ENCODE results near the gene ERCC5.
A peak's percentile ranks its signal among the peaks of the same experiment; 100 is the strongest.

ERCC5 gene

GRCh38 chr13:102909971-102910370 lies 64.1 kb downstream of the ERCC5 start:
- no peak overlapping the region for H2BK5ac ChIP-seq (ENCODE audit: low read depth, low read length, poor library complexity, severe bottlenecking)
- DNase-seq: no peak
- no peak overlapping the region for H4K8ac ChIP-seq (ENCODE audit: low read length)
- H4K91ac ChIP-seq (ENCODE audit: low read length): no peak overlapping the region
- 100% methylated on average over 2 of the region's 3 CpGs for WGBS
- no peak overlapping the region for H3K23ac ChIP-seq (ENCODE audit: low read length in 2 of 2)
- no peaks in the 10 kb centered on the region for H3K79me1 ChIP-seq (replicated peaks; ENCODE audit: low read length, poor library complexity, severe bottlenecking)
- H2BK15ac ChIP-seq (ENCODE audit: low read depth, poor library complexity, severe bottlenecking): no peak overlapping the region
- H3K4ac ChIP-seq (ENCODE audit: low read depth in 1 of 2, low read length in 2 of 2): no peak overlapping the region
- H3K4me3 ChIP-seq (ENCODE audit: insufficient read depth in 1 of 2, low read depth in 1 of 2, low read length in 2 of 2): no peak overlapping the region
- no peak overlapping the region for H2BK12ac ChIP-seq (ENCODE audit: low read length in 2 of 2)
- H2BK120ac ChIP-seq (ENCODE audit: low read depth, low read length): no peak overlapping the region
- no peak overlapping the region for H3K4me2 ChIP-seq (ENCODE audit: low read length, poor library complexity, severe bottlenecking)
- H3K36me3 ChIP-seq (ENCODE audit: control insufficient read depth in 1 of 2, insufficient read depth in 2 of 2, low read depth in 1 of 2, low read length in 2 of 2): no peaks in the 10 kb centered on the region
- H3K14ac ChIP-seq (ENCODE audit: low read length in 2 of 2): no peak overlapping the region
- no peak overlapping the region for H2AK5ac ChIP-seq (ENCODE audit: low read length, severe bottlenecking)
- H3K4me1 ChIP-seq (ENCODE audit: control insufficient read depth, insufficient read depth, low read depth, low read length): no peaks in the 10 kb centered on the region
- H3K27ac ChIP-seq (ENCODE audit: low read length, poor library complexity, severe bottlenecking): no peak overlapping the region
- H3K9ac ChIP-seq (ENCODE audit: low read length): no peak overlapping the region
- no peaks in the 10 kb centered on the region for H3K9me3 ChIP-seq (ENCODE audit: control insufficient read depth, low read length)
- peaks cover 1 to 8% of the 10 kb centered on the region in 2 experiments for H3K27me3 ChIP-seq (ENCODE audit: control insufficient read depth in 1 of 2, insufficient read depth in 1 of 2, low read length in 2 of 2)
- no peak overlapping the region for H3K18ac ChIP-seq (ENCODE audit: low read depth in 1 of 2, low read length in 2 of 2)
- H2AFZ ChIP-seq (ENCODE audit: low read depth, low read length): no peak overlapping the region

- Histone ChIP-seq H2BK120ac (ENCODE audit: low read depth, low read length) (no peak overlapping the region), H3K36me3 (ENCODE audit: control insufficient read depth in 1 of 2, insufficient read depth in 2 of 2, low read depth in 1 of 2, low read length in 2 of 2) (no peaks in the 10 kb centered on the region), H3K4ac (ENCODE audit: low read depth in 1 of 2, low read length in 2 of 2) (peak overlapping the region in 1 of 2 experiments; percentile 73), H4K8ac (ENCODE audit: low read length) (peak overlapping the region; percentile 47), H3K27me3 (ENCODE audit: control insufficient read depth in 1 of 2, insufficient read depth in 1 of 2, low read length in 2 of 2) (peaks cover 5 to 8% of the 10 kb centered on the region in 2 experiments), H2AFZ (ENCODE audit: low read depth, low read length) (no peak overlapping the region), H3K9ac (ENCODE audit: low read length) (no peak overlapping the region), H2BK5ac (ENCODE audit: low read depth, low read length, poor library complexity, severe bottlenecking) (no peak overlapping the region), H4K91ac (ENCODE audit: low read length) (no peak overlapping the region), H3K4me2 (ENCODE audit: low read length, poor library complexity, severe bottlenecking) (no peak overlapping the region), H3K27ac (ENCODE audit: low read length, poor library complexity, severe bottlenecking) (no peak overlapping the region), H2AK5ac (ENCODE audit: low read length, severe bottlenecking) (no peak overlapping the region), H3K18ac (ENCODE audit: low read depth in 1 of 2, low read length in 2 of 2) (peak overlapping the region; percentile 61 to 72), H3K14ac (ENCODE audit: low read length in 2 of 2) (no peak overlapping the region), H2BK12ac (ENCODE audit: low read length in 2 of 2) (peak overlapping the region; percentile 47 to 63), H3K23ac (ENCODE audit: low read length in 2 of 2) (no peak overlapping the region), H2BK15ac (ENCODE audit: low read depth, poor library complexity, severe bottlenecking) (no peak overlapping the region), H3K4me1 (ENCODE audit: control insufficient read depth, insufficient read depth, low read depth, low read length) (no peaks in the 10 kb centered on the region), H3K4me3 (ENCODE audit: insufficient read depth in 1 of 2, low read depth in 1 of 2, low read length in 2 of 2) (no peak overlapping the region), H3K79me1 (replicated peaks; ENCODE audit: low read length, poor library complexity, severe bottlenecking) (no peaks in the 10 kb centered on the region), H3K9me3 (ENCODE audit: control insufficient read depth, low read length) (no peaks in the 10 kb centered on the region)
- no peak for DNase-seq
- WGBS: 80% methylated on average over 6 of the region's 6 CpGs
Measured at GRCh38 chr13:102911336-102911735, 65.5 kb downstream of the ERCC5 start.

- Histone ChIP-seq H3K36me3 (ENCODE audit: control insufficient read depth in 1 of 2, insufficient read depth in 2 of 2, low read depth in 1 of 2, low read length in 2 of 2) (no peaks in the 10 kb centered on the region), H3K27ac (ENCODE audit: low read length, poor library complexity, severe bottlenecking) (no peak overlapping the region), H3K23ac (ENCODE audit: low read length in 2 of 2) (no peak overlapping the region), H3K9ac (ENCODE audit: low read length) (no peak overlapping the region), H3K79me1 (replicated peaks; ENCODE audit: low read length, poor library complexity, severe bottlenecking) (no peaks in the 10 kb centered on the region), H2BK120ac (ENCODE audit: low read depth, low read length) (no peak overlapping the region), H3K9me3 (ENCODE audit: control insufficient read depth, low read length) (no peaks in the 10 kb centered on the region), H3K4me3 (ENCODE audit: insufficient read depth in 1 of 2, low read depth in 1 of 2, low read length in 2 of 2) (no peak overlapping the region), H4K91ac (ENCODE audit: low read length) (no peak overlapping the region), H3K18ac (ENCODE audit: low read depth in 1 of 2, low read length in 2 of 2) (no peak overlapping the region), H3K4me2 (ENCODE audit: low read length, poor library complexity, severe bottlenecking) (no peak overlapping the region), H2BK12ac (ENCODE audit: low read length in 2 of 2) (peak overlapping the region in 1 of 2 experiments; percentile 10), H3K27me3 (ENCODE audit: control insufficient read depth in 1 of 2, insufficient read depth in 1 of 2, low read length in 2 of 2) (peaks cover 5 to 8% of the 10 kb centered on the region in 2 experiments), H2AK5ac (ENCODE audit: low read length, severe bottlenecking) (no peak overlapping the region), H2BK5ac (ENCODE audit: low read depth, low read length, poor library complexity, severe bottlenecking) (no peak overlapping the region), H2AFZ (ENCODE audit: low read depth, low read length) (no peak overlapping the region), H3K14ac (ENCODE audit: low read length in 2 of 2) (no peak overlapping the region), H2BK15ac (ENCODE audit: low read depth, poor library complexity, severe bottlenecking) (no peak overlapping the region), H3K4me1 (ENCODE audit: control insufficient read depth, insufficient read depth, low read depth, low read length) (no peaks in the 10 kb centered on the region), H3K4ac (ENCODE audit: low read depth in 1 of 2, low read length in 2 of 2) (no peak overlapping the region), H4K8ac (ENCODE audit: low read length) (no peak overlapping the region)
- DNase-seq: no peak
- WGBS: 98% methylated on average over 3 of the region's 3 CpGs
Measured at GRCh38 chr13:102912599-102912998, 66.8 kb downstream of the ERCC5 start.

GRCh38 chr13:102913914-102914313 lies 68.1 kb downstream of the ERCC5 start:
- H3K4ac ChIP-seq (ENCODE audit: low read depth in 1 of 2, low read length in 2 of 2): no peak overlapping the region
- no peak overlapping the region for H3K4me2 ChIP-seq (ENCODE audit: low read length, poor library complexity, severe bottlenecking)
- no peak overlapping the region for H4K8ac ChIP-seq (ENCODE audit: low read length)
- H2BK12ac ChIP-seq (ENCODE audit: low read length in 2 of 2): no peak overlapping the region
- H2BK120ac ChIP-seq (ENCODE audit: low read depth, low read length): no peak overlapping the region
- H3K27ac ChIP-seq (ENCODE audit: low read length, poor library complexity, severe bottlenecking): no peak overlapping the region
- H3K27me3 ChIP-seq (ENCODE audit: control insufficient read depth in 1 of 2, insufficient read depth in 1 of 2, low read length in 2 of 2): peaks cover 5 to 8% of the 10 kb centered on the region in 2 experiments
- H3K9me3 ChIP-seq (ENCODE audit: control insufficient read depth, low read length): no peaks in the 10 kb centered on the region
- no peak overlapping the region for H2AK5ac ChIP-seq (ENCODE audit: low read length, severe bottlenecking)
- no peak overlapping the region for H4K91ac ChIP-seq (ENCODE audit: low read length)
- no peak overlapping the region for H2BK5ac ChIP-seq (ENCODE audit: low read depth, low read length, poor library complexity, severe bottlenecking)
- H3K79me1 ChIP-seq (replicated peaks; ENCODE audit: low read length, poor library complexity, severe bottlenecking): no peaks in the 10 kb centered on the region
- no peak overlapping the region for H3K23ac ChIP-seq (ENCODE audit: low read length in 2 of 2)
- no peak for DNase-seq
- H2BK15ac ChIP-seq (ENCODE audit: low read depth, poor library complexity, severe bottlenecking): no peak overlapping the region
- H3K36me3 ChIP-seq (ENCODE audit: control insufficient read depth in 1 of 2, insufficient read depth in 2 of 2, low read depth in 1 of 2, low read length in 2 of 2): no peaks in the 10 kb centered on the region
- no peak overlapping the region for H3K18ac ChIP-seq (ENCODE audit: low read depth in 1 of 2, low read length in 2 of 2)
- H3K9ac ChIP-seq (ENCODE audit: low read length): no peak overlapping the region
- H3K4me1 ChIP-seq (ENCODE audit: control insufficient read depth, insufficient read depth, low read depth, low read length): no peaks in the 10 kb centered on the region
- H3K4me3 ChIP-seq (ENCODE audit: insufficient read depth in 1 of 2, low read depth in 1 of 2, low read length in 2 of 2): no peak overlapping the region
- no peak overlapping the region for H3K14ac ChIP-seq (ENCODE audit: low read length in 2 of 2)
- no peak overlapping the region for H2AFZ ChIP-seq (ENCODE audit: low read depth, low read length)
- WGBS: 97% methylated on average over 7 of the region's 7 CpGs

Data from mesenchymal stem cell (in vitro differentiated cells and primary cell).